HG02885 (cell line): ENCODE results near the gene PAK6.

Experiments used
- ATAC-seq: cut with Tn5 transposase; IDR thresholded peaks from one replicate; pipeline ENCODE4 v1.9.1; 2021; ENCODE audit warnings: mild to moderate bottlenecking; ENCODE audit not compliant: unreplicated experiment, poor library complexity

Gene PAK6

GRCh38 chr15:40238532-40239403, at the start of gene PAK6:
Gene PAK6 (plus strand): TSS chr15:40239063. CDS start chr15:40264786, 25,723 bp downstream.
- no peak for ATAC-seq

DNA sequence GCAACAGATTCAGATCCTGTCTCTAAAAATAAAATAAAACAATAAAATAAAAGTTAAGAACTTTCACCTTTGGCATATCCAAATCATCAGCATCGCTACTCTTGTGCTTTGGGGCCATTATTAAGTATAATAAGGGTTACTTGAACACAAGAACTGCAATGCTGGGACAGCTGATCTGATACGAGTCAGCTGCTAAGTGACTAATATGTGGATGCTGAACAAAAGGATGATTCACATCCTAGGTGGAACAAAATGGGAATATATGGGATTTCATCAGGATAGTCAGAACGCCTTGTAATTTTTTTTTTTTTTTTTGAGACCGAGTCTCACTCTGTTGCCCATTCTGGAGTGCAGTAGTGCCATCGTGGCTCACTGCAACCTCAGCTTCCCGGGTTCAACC, 48.3 kb upstream of the PAK6 start:
- ATAC-seq, result no peak

GRCh38 chr15:40192942-40193341, 45.9 kb upstream of the PAK6 start:
- no peak for ATAC-seq

GRCh38 chr15:40197434-40197833, 41.4 kb upstream of the PAK6 start:
- no peak for ATAC-seq

- ATAC-seq, result no peak
Measured at GRCh38 chr15:40198355-40199085, 40.3 kb upstream of the PAK6 start.

DNA sequence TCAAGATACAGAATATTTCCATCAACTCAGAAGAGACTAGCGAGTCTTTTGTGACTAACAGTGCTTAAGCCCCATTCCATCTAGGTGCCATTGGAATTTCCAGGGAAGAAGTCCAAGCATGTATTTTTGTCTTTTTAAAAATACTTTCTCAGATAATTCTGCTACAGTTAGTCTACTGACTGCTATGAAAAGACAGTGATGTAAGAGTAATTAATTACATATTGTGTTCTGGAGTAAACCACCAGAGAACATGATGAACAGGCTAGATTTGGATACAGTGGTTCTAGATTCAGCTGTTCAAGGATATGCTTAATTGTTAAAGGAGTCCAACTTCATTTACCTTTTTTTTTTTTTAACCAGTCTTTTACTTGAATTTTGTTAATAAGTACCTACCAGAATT, 34.8 kb upstream of the PAK6 start:
- no peak for ATAC-seq

- peak; percentile 64 for ATAC-seq
Measured at GRCh38 chr15:40217166-40217824, 21.6 kb upstream of the PAK6 start.

DNA sequence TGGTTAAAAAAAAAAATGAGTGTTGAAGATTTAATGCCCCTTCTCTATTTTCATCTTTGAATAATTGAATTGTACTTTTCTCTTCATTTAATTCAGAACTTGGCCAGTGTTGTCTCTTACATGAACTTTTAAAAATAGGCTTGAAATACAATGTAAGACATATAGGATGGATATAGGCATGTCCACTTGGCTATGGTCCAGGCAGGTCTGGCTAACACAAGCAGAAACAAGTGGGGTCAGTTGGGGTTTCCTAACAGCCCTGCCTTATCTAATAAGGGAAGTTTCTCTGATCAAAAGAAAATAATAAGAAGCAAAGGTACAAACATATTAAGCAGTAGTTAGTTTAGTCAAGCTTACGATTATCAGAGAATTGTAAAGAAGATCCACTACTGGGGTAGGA, 19.1 kb upstream of the PAK6 start:
- ATAC-seq, result no peak

- ATAC-seq, result no peak
Measured at GRCh38 chr15:40222131-40222530, 16.7 kb upstream of the PAK6 start.

GRCh38 chr15:40226736-40227135, 12.1 kb upstream of the PAK6 start:
- ATAC-seq, result no peak

- no peak for ATAC-seq
Measured at GRCh38 chr15:40229316-40229715, 9.5 kb upstream of the PAK6 start.

DNA sequence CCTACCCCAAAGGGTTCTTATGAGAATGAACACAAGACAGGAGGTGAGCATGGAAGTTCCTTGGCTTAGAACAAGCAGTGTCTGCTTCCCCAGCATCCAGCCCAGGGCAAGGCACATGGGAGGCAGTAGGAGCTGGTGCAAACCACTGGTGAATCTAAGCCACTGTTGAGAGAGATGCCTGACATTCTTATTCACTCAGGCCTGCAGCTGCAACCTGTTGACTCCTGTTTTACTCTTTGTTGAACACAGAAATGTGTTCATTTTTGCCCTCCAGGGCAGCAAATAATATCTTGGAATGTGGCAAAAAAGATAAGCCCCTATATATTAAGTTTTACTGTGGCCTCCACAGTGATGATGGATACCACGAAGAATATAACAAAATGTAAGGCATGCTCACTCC, 8.9 kb upstream of the PAK6 start:
- ATAC-seq, result no peak

DNA sequence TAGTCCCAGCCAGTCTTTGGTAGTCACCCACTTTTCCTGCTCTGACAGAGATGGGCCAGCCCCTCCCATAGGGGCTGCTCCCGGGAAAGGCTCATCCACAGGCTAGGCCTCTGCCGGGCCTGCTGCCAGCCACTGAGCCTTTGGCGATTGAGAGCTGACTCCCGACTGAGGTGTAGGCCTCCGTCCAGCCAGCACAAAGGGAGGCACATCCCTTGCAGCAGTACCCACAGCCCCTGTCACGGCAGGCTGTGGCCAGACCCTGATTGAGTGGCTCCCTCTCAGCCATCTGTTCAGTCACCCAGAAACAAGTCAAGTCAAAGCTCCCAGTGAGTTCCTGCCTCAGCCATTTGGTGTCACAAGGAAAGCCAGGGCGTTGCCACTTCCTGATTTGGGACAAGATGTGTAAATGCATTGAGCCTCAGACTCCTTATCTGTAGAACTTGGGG, 6.2 kb upstream of the PAK6 start:
- ATAC-seq, result no peak

DNA sequence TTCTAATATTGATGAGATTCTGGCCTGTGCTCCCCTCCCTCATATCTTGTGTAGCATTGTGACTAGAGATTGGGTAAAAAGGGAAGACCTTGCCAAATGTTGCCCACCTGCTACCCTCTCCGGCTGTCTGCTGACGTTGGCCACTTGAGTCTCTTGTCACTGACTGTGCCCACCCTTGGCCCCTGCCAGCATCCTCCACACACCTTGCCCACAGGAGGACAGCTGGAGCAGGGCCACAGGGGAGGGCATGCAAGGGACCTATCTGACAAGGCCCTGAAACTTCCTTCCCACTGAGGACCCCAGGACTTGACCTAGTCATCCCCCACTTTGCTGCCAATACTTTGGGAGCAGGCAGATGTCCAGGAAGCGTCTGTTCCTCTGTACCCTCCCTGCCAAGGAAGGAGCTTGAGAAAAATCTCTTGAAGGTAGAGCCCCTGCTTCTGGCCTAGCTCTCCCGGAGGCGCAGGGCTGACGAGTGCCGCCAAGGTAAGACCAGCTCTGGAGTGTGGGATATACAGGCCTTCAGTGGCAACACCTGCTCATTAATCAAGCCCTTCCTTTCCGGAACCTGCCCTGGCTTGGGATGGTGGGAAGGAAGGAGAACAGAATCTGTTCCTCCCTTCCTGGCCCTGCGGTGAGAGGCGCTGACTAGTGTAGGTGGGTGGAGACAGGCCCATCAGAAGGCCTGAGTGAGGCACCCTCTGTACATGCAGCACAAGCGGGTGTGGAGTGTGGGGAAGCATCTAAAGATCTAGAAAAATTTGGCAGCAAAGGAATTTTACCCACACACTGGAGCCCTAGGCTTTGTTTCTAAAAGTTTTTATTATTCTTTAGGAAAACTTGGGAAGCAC, 4.9 kb upstream of the PAK6 start:
- no peak for ATAC-seq

DNA sequence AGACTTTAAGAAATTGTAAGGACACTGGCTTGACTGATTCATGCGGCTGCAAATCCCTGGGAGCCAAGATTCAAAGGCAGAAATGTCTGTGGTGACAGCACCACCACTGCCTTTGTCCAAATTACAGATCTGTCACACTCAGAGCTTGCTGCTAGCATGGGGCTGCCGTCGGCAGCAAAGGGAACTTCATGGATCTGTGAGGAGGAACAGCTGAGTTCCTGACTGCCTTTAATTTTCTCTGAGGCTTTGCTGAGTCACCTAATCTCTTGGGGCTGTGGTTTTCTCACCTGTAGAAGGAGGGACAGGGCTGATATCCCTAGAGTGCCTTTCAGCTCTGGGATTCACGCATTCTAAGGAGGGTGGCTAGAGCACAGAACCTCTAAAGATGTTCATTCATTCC, 4.1 kb upstream of the PAK6 start:
- ATAC-seq, result no peak

DNA sequence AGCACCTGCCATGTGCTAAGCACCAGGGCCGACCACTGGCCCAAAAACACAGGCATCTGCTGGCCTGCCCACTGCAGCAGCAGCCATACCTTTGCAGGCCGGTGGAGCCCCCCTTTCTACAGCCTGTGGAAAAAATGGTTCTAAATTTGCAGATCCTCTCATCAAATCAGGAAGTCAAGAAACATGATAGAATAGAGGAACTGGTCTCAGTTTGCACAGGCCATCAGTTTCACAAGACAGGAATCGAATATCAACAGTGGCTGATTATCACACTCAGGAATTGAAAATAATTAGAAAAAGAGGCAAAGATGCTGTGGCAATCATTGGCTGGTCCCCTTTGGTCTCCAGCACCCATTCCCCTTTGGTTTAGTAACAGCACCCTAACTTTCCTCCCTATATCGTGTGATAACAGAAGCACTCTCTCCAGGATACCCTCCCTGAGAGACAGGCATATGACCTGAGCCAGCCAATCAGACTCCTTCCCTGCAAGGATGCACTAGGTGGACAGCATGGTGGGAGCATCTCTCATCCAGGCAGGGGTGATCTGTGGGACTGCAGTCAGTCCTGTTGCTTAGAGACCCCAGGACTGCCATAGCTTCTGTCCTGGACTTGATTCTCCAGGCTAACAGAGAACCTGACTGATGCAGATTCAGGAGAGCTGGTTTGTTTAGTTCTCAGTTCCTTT, 3.5 kb upstream of the PAK6 start:
- no peak for ATAC-seq

- ATAC-seq, result no peak
Measured at GRCh38 chr15:40239404-40239692, 485 bp downstream of the PAK6 start.

- ATAC-seq, result no peak
Measured at GRCh38 chr15:40239693-40240618, 1.1 kb downstream of the PAK6 start.
